Thyroid gland (tissue), 4 donors: ENCODE results near the gene XPNPEP2.

ENCODE experiments used
- CTCF ChIP-seq, 6 experiments: fragments of 200-600 bp in 3 of 6; fragments of 450-650 bp in 3 of 6; sonication (generic) in 3 of 6; IDR thresholded peaks; one replicate each; pipeline ENCODE4 v1.5.1; 2016 to 2019; ENCODE audit warnings: antibody characterized with exemption in 6 of 6, mild to moderate bottlenecking in 2 of 6, inconsistent platforms in 1 of 6, moderate library complexity in 1 of 6
- POLR2A ChIP-seq, 2 donors: fragments of 450-650 bp; IDR thresholded peaks; one replicate each; pipeline ENCODE4 v1.6.1; 2017; ENCODE audit warnings: antibody characterized with exemption in 2 of 2, mild to moderate bottlenecking in 2 of 2, moderate library complexity in 1 of 2

- TF ChIP-seq CTCF (IDR thresholded peaks at IDR 0.05) (no peak), POLR2A (IDR thresholded peaks at IDR 0.05) (no peak)
These were observed 44.0 kb upstream of the XPNPEP2 start for GRCh38 chrX:129694805-129695204.
